ENCODE results near the gene TXNDC9. TPM values are rescaled to one million over a fixed set of nuclear protein-coding genes. Genes with fewer than 3 reads are reported as not detected.
A peak's percentile ranks its signal among the peaks of the same experiment; 100 is the strongest.

TXNDC9 gene
- total and polyA plus RNA-seq, 2 donors (not counting 1 experiment from before 2014, with no cell fraction given) = 46.7 to 65.0 TPM

GRCh38 chr2:99297994-99298393 lies 38.1 kb downstream of the TXNDC9 start:
- no peaks in the 10 kb centered on the region for H4K20me1 ChIP-seq (ENCODE audit: control insufficient read depth, extremely low read depth, insufficient read depth, low read length)
- H3K4me2 ChIP-seq (ENCODE audit: extremely low read depth, insufficient read depth, low read length) = no peak overlapping the region
- peak in 1 of 2 donors; percentile 10 for DNase-seq (ENCODE audit: low read depth in 2 of 2)
- H3K4me1 ChIP-seq (ENCODE audit: control insufficient read depth, extremely low read depth, insufficient read depth, low read length) = peaks cover 3% of the 10 kb centered on the region
- no peaks in the 10 kb centered on the region for H3K79me2 ChIP-seq (ENCODE audit: control insufficient read depth, insufficient read depth, low read length)
- no peak overlapping the region for H3K27ac ChIP-seq (ENCODE audit: insufficient read depth, low read length)
- no peaks in the 10 kb centered on the region for H3K36me3 ChIP-seq (ENCODE audit: control insufficient read depth, insufficient read depth, low read length)
- H2AFZ ChIP-seq (ENCODE audit: low read length) = no peak overlapping the region
- no peaks in the 10 kb centered on the region for H3K9me3 ChIP-seq (ENCODE audit: control insufficient read depth, insufficient read depth, low read depth, low read length)
- no peaks in the 10 kb centered on the region for H3K27me3 ChIP-seq (ENCODE audit: control insufficient read depth, insufficient read depth, low read length)
- no peak overlapping the region for H3K9ac ChIP-seq (ENCODE audit: insufficient read depth, low read length)
- no peak for TF ChIP-seq CTCF (conservative IDR thresholded peaks at IDR 0.05 in 1 of 2, IDR thresholded peaks at IDR 0.05 in 1 of 2; ENCODE audit: low read depth in 1 of 2, low read length in 2 of 2)
- no peak overlapping the region for H3K4me3 ChIP-seq (replicated peaks in 1 of 4; ENCODE audit: control extremely low read depth in 1 of 4, insufficient read depth in 1 of 4, low read depth in 3 of 4, low read length in 4 of 4)

GRCh38 chr2:99285526-99285925 lies 50.6 kb downstream of the TXNDC9 start:
- Histone ChIP-seq H3K79me2 (ENCODE audit: control insufficient read depth, insufficient read depth, low read length) (no peaks in the 10 kb centered on the region), H3K27ac (ENCODE audit: insufficient read depth, low read length) (no peak overlapping the region)
- TF ChIP-seq CTCF (conservative IDR thresholded peaks at IDR 0.05 in 1 of 2, IDR thresholded peaks at IDR 0.05 in 1 of 2; ENCODE audit: low read depth in 1 of 2, low read length in 2 of 2) (no peak), EZH2 (IDR thresholded peaks at IDR 0.05; ENCODE audit: low read length, missing control alignments) (no peak)

GRCh38 chr2:99279969-99280695 lies 56.0 kb downstream of the TXNDC9 start:
- no peaks in the 10 kb centered on the region for H3K9me3 ChIP-seq (ENCODE audit: control insufficient read depth, insufficient read depth, low read depth, low read length)
- no peak overlapping the region for H3K9ac ChIP-seq (ENCODE audit: insufficient read depth, low read length)
- H3K4me2 ChIP-seq (ENCODE audit: extremely low read depth, insufficient read depth, low read length) = no peak overlapping the region
- H3K4me1 ChIP-seq (ENCODE audit: control insufficient read depth, extremely low read depth, insufficient read depth, low read length) = no peaks in the 10 kb centered on the region
- no peaks in the 10 kb centered on the region for H4K20me1 ChIP-seq (ENCODE audit: control insufficient read depth, extremely low read depth, insufficient read depth, low read length)
- H3K79me2 ChIP-seq (ENCODE audit: control insufficient read depth, insufficient read depth, low read length) = no peaks in the 10 kb centered on the region
- no peaks in the 10 kb centered on the region for H3K36me3 ChIP-seq (ENCODE audit: control insufficient read depth, insufficient read depth, low read length)
- DNase-seq (ENCODE audit: low read depth in 2 of 2) = no peak
- no peak for TF ChIP-seq CTCF (conservative IDR thresholded peaks at IDR 0.05 in 1 of 2, IDR thresholded peaks at IDR 0.05 in 1 of 2; ENCODE audit: low read depth in 1 of 2, low read length in 2 of 2)
- TF ChIP-seq EZH2 (IDR thresholded peaks at IDR 0.05; ENCODE audit: low read length, missing control alignments) = no peak
- no peaks in the 10 kb centered on the region for H3K27me3 ChIP-seq (ENCODE audit: control insufficient read depth, insufficient read depth, low read length)
- no peak overlapping the region for H2AFZ ChIP-seq (ENCODE audit: low read length)
- no peak overlapping the region for H3K27ac ChIP-seq (ENCODE audit: insufficient read depth, low read length)
- no peak overlapping the region for H3K4me3 ChIP-seq (replicated peaks in 1 of 4; ENCODE audit: control extremely low read depth in 1 of 4, insufficient read depth in 1 of 4, low read depth in 3 of 4, low read length in 4 of 4)

More at GRCh38 chr2:99285526-99285925, 50.6 kb downstream of the TXNDC9 start:
- no peaks in the 10 kb centered on the region for H3K27me3 ChIP-seq (ENCODE audit: control insufficient read depth, insufficient read depth, low read length)
- H3K9me3 ChIP-seq (ENCODE audit: control insufficient read depth, insufficient read depth, low read depth, low read length) = no peaks in the 10 kb centered on the region
- no peak overlapping the region for H3K9ac ChIP-seq (ENCODE audit: insufficient read depth, low read length)
- DNase-seq (ENCODE audit: low read depth in 2 of 2) = no peak
- H2AFZ ChIP-seq (ENCODE audit: low read length) = no peak overlapping the region
- no peaks in the 10 kb centered on the region for H3K36me3 ChIP-seq (ENCODE audit: control insufficient read depth, insufficient read depth, low read length)
- H4K20me1 ChIP-seq (ENCODE audit: control insufficient read depth, extremely low read depth, insufficient read depth, low read length) = no peaks in the 10 kb centered on the region
- no peak overlapping the region for H3K4me2 ChIP-seq (ENCODE audit: extremely low read depth, insufficient read depth, low read length)
- no peaks in the 10 kb centered on the region for H3K4me1 ChIP-seq (ENCODE audit: control insufficient read depth, extremely low read depth, insufficient read depth, low read length)
- H3K4me3 ChIP-seq (replicated peaks in 1 of 4; ENCODE audit: control extremely low read depth in 1 of 4, insufficient read depth in 1 of 4, low read depth in 3 of 4, low read length in 4 of 4) = no peak overlapping the region

Measured in fibroblast of lung (primary cell).